ENCODE results near the gene BYSL.
A peak's percentile ranks its signal among the peaks of the same experiment; 100 is the strongest.

BYSL gene

GRCh38 chr6:41934278-41935192, 13.2 kb downstream of the BYSL start:
- Histone ChIP-seq H3K56ac (ENCODE audit: low read length) (no peak overlapping the region), H3K9ac (ENCODE audit: low read length) (no peak overlapping the region), H2BK5ac (ENCODE audit: low read length) (no peak overlapping the region), H2BK120ac (ENCODE audit: low read depth, low read length) (no peak overlapping the region), H3K27me3 (ENCODE audit: insufficient read depth, low read length, poor library complexity) (no peaks in the 10 kb centered on the region), H3K79me1 (ENCODE audit: low read length) (peaks cover 7% of the 10 kb centered on the region), H3K27ac (ENCODE audit: low read depth, low read length) (no peak overlapping the region), H3K4me1 (ENCODE audit: control insufficient read depth, low read depth, low read length) (peaks cover 8% of the 10 kb centered on the region), H3K23ac (ENCODE audit: low read length) (no peak overlapping the region), H3K4me3 (ENCODE audit: low read length) (no peak overlapping the region), H3K4ac (ENCODE audit: low read depth, low read length) (no peak overlapping the region), H4K5ac (ENCODE audit: low read length) (no peak overlapping the region), H2AK5ac (ENCODE audit: low read length) (no peak overlapping the region), H2BK15ac (replicated peaks; ENCODE audit: low read depth) (no peak overlapping the region), H4K8ac (ENCODE audit: low read depth, low read length) (no peak overlapping the region), H3K4me2 (ENCODE audit: low read length) (no peak overlapping the region), H3K18ac (ENCODE audit: low read length) (no peak overlapping the region), H3K79me2 (ENCODE audit: control insufficient read depth, insufficient read depth, low read length) (no peaks in the 10 kb centered on the region), H3K36me3 (ENCODE audit: control insufficient read depth, insufficient read depth, low read length) (peaks cover 16% of the 10 kb centered on the region)
- peak; percentile 31 for DNase-seq
- WGBS (ENCODE audit: extremely low coverage, insufficient coverage, low lambda C conversion rate): no CpG with 5 or more reads among the region's 7 CpGs

- Histone ChIP-seq H4K8ac (ENCODE audit: low read depth, low read length) (no peak overlapping the region), H3K18ac (ENCODE audit: low read length) (no peak overlapping the region), H3K56ac (ENCODE audit: low read length) (no peak overlapping the region), H3K27me3 (ENCODE audit: insufficient read depth, low read length, poor library complexity) (no peaks in the 10 kb centered on the region), H3K79me2 (ENCODE audit: control insufficient read depth, insufficient read depth, low read length) (no peaks in the 10 kb centered on the region), H3K4me3 (ENCODE audit: low read length) (no peak overlapping the region), H3K4me1 (ENCODE audit: control insufficient read depth, low read depth, low read length) (peaks cover 15% of the 10 kb centered on the region), H2AK5ac (ENCODE audit: low read length) (no peak overlapping the region), H2BK15ac (replicated peaks; ENCODE audit: low read depth) (no peak overlapping the region), H3K23ac (ENCODE audit: low read length) (no peak overlapping the region), H3K4ac (ENCODE audit: low read depth, low read length) (no peak overlapping the region), H4K5ac (ENCODE audit: low read length) (no peak overlapping the region), H3K9ac (ENCODE audit: low read length) (no peak overlapping the region), H3K4me2 (ENCODE audit: low read length) (no peak overlapping the region), H3K79me1 (ENCODE audit: low read length) (peaks cover 6% of the 10 kb centered on the region), H2BK5ac (ENCODE audit: low read length) (no peak overlapping the region), H2BK120ac (ENCODE audit: low read depth, low read length) (no peak overlapping the region), H3K27ac (ENCODE audit: low read depth, low read length) (no peak overlapping the region), H3K36me3 (ENCODE audit: control insufficient read depth, insufficient read depth, low read length) (peaks cover 13% of the 10 kb centered on the region)
- no peak for DNase-seq
- WGBS (ENCODE audit: extremely low coverage, insufficient coverage, low lambda C conversion rate): no CpG with 5 or more reads among the region's 1 CpG
Observed at GRCh38 chr6:41935193-41935574, 13.9 kb downstream of the BYSL start.

GRCh38 chr6:41935685-41936072, 14.4 kb downstream of the BYSL start:
- no peak overlapping the region for H3K4me2 ChIP-seq (ENCODE audit: low read length)
- no peak overlapping the region for H4K8ac ChIP-seq (ENCODE audit: low read depth, low read length)
- DNase-seq: no peak
- H3K23ac ChIP-seq (ENCODE audit: low read length): no peak overlapping the region
- no peak overlapping the region for H3K27ac ChIP-seq (ENCODE audit: low read depth, low read length)
- H4K5ac ChIP-seq (ENCODE audit: low read length): no peak overlapping the region
- H3K36me3 ChIP-seq (ENCODE audit: control insufficient read depth, insufficient read depth, low read length): peaks cover 11% of the 10 kb centered on the region
- H3K4me3 ChIP-seq (ENCODE audit: low read length): no peak overlapping the region
- H3K79me2 ChIP-seq (ENCODE audit: control insufficient read depth, insufficient read depth, low read length): no peaks in the 10 kb centered on the region
- H2BK15ac ChIP-seq (replicated peaks; ENCODE audit: low read depth): no peak overlapping the region
- no peak overlapping the region for H3K56ac ChIP-seq (ENCODE audit: low read length)
- no peak overlapping the region for H2BK120ac ChIP-seq (ENCODE audit: low read depth, low read length)
- H3K9ac ChIP-seq (ENCODE audit: low read length): no peak overlapping the region
- no peak overlapping the region for H2AK5ac ChIP-seq (ENCODE audit: low read length)
- H3K18ac ChIP-seq (ENCODE audit: low read length): no peak overlapping the region
- H3K79me1 ChIP-seq (ENCODE audit: low read length): peaks cover 6% of the 10 kb centered on the region
- no peak overlapping the region for H2BK5ac ChIP-seq (ENCODE audit: low read length)
- H3K4me1 ChIP-seq (ENCODE audit: control insufficient read depth, low read depth, low read length): peaks cover 16% of the 10 kb centered on the region
- no CpG with 5 or more reads among the region's 8 CpGs for WGBS (ENCODE audit: extremely low coverage, insufficient coverage, low lambda C conversion rate)
- no peaks in the 10 kb centered on the region for H3K27me3 ChIP-seq (ENCODE audit: insufficient read depth, low read length, poor library complexity)
- H3K4ac ChIP-seq (ENCODE audit: low read depth, low read length): no peak overlapping the region

DNA sequence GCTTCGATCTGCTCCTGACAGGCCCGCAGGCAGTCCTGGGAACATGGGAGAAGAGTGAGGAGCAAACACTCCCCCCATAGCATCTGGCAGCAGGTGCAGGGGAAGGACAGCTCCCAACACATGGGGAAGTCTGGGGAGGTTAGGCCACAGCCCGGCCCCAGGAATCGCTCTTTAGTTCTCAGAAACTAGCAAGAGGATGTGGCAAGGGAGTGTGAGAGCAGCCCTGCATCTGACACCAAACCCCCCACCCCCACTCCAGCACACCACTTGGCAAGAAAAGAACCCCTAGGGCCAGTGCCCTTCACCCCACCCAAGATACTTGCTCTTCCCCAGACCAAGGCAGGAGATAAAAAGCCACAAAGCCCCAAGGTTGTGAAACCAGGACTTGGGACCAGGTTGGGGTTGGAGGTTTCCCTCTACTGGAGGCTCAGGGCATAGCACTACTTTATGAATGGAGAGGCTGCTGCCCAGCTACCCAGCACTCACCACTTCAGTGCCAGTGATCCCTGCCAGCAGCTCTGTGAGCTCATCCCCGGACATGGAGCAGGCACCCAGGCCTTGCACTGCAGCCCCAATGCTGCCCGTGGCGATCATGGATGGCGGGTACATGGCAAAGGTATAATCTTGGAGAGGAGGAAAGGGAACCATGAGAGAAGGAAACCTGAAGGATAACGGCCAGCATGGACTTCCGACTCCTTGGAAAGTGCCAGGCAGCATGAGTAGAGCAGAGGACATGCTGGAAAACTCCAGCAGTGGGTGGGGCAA, 15.0 kb downstream of the BYSL start:
- Histone ChIP-seq H3K4ac (ENCODE audit: low read depth, low read length) (no peak overlapping the region), H3K79me1 (ENCODE audit: low read length) (peaks cover 6% of the 10 kb centered on the region), H4K8ac (ENCODE audit: low read depth, low read length) (no peak overlapping the region), H3K23ac (ENCODE audit: low read length) (no peak overlapping the region), H2AK5ac (ENCODE audit: low read length) (no peak overlapping the region), H2BK5ac (ENCODE audit: low read length) (no peak overlapping the region), H3K4me2 (ENCODE audit: low read length) (no peak overlapping the region), H2BK15ac (replicated peaks; ENCODE audit: low read depth) (no peak overlapping the region), H3K79me2 (ENCODE audit: control insufficient read depth, insufficient read depth, low read length) (no peaks in the 10 kb centered on the region), H3K27me3 (ENCODE audit: insufficient read depth, low read length, poor library complexity) (no peaks in the 10 kb centered on the region), H3K9ac (ENCODE audit: low read length) (no peak overlapping the region), H4K5ac (ENCODE audit: low read length) (no peak overlapping the region), H3K4me3 (ENCODE audit: low read length) (no peak overlapping the region), H2BK120ac (ENCODE audit: low read depth, low read length) (no peak overlapping the region), H3K36me3 (ENCODE audit: control insufficient read depth, insufficient read depth, low read length) (peaks cover 11% of the 10 kb centered on the region), H3K18ac (ENCODE audit: low read length) (no peak overlapping the region), H3K27ac (ENCODE audit: low read depth, low read length) (no peak overlapping the region), H3K56ac (ENCODE audit: low read length) (no peak overlapping the region), H3K4me1 (ENCODE audit: control insufficient read depth, low read depth, low read length) (peaks cover 16% of the 10 kb centered on the region)
- no CpG with 5 or more reads among the region's 10 CpGs for WGBS (ENCODE audit: extremely low coverage, insufficient coverage, low lambda C conversion rate)
- peak; percentile 89 for DNase-seq

- Histone ChIP-seq H2AK5ac (ENCODE audit: low read length) (no peak overlapping the region), H2BK15ac (replicated peaks; ENCODE audit: low read depth) (no peak overlapping the region), H3K23ac (ENCODE audit: low read length) (no peak overlapping the region), H3K79me2 (ENCODE audit: control insufficient read depth, insufficient read depth, low read length) (no peaks in the 10 kb centered on the region), H3K4ac (ENCODE audit: low read depth, low read length) (no peak overlapping the region), H3K4me3 (ENCODE audit: low read length) (no peak overlapping the region), H3K27me3 (ENCODE audit: insufficient read depth, low read length, poor library complexity) (no peaks in the 10 kb centered on the region), H3K18ac (ENCODE audit: low read length) (no peak overlapping the region), H3K56ac (ENCODE audit: low read length) (no peak overlapping the region), H3K36me3 (ENCODE audit: control insufficient read depth, insufficient read depth, low read length) (peaks cover 4% of the 10 kb centered on the region), H4K5ac (ENCODE audit: low read length) (no peak overlapping the region), H4K8ac (ENCODE audit: low read depth, low read length) (no peak overlapping the region), H3K27ac (ENCODE audit: low read depth, low read length) (no peak overlapping the region), H3K9ac (ENCODE audit: low read length) (no peak overlapping the region), H3K4me1 (ENCODE audit: control insufficient read depth, low read depth, low read length) (peaks cover 18% of the 10 kb centered on the region), H3K4me2 (ENCODE audit: low read length) (no peak overlapping the region), H2BK5ac (ENCODE audit: low read length) (no peak overlapping the region), H2BK120ac (ENCODE audit: low read depth, low read length) (no peak overlapping the region), H3K79me1 (ENCODE audit: low read length) (peaks cover 6% of the 10 kb centered on the region)
- DNase-seq: no peak
- WGBS (ENCODE audit: extremely low coverage, insufficient coverage, low lambda C conversion rate): no CpG with 5 or more reads among the region's 2 CpGs
Observed at GRCh38 chr6:41937472-41937860, 16.2 kb downstream of the BYSL start.
